Stimulated activated CD8-positive, alpha-beta memory T cell treated with anti-CD3 and anti-CD28 coated beads, Interleukin-4, amount 100 ng/mL, for 24 hours (primary cell): ENCODE measurements around the gene NOL4L.

ENCODE experiments used
- DNase-seq: peaks from one replicate; pipeline ENCODE4 v3.0.0-alpha.2; 2020; ENCODE audit warnings: low read depth

The NOL4L gene

GRCh38 chr20:32456869-32457478 is 128.2 kb downstream of the NOL4L start:
- peak; percentile 14 for DNase-seq

- no peak for DNase-seq
Observed at GRCh38 chr20:32455901-32456701, 129.0 kb downstream of the NOL4L start.

GRCh38 chr20:32455171-32455900 is 129.8 kb downstream of the NOL4L start:
- DNase-seq, result no peak

- no peak for DNase-seq
Observed at GRCh38 chr20:32454164-32455145, 130.7 kb downstream of the NOL4L start.

GRCh38 chr20:32453467-32454163 is 131.5 kb downstream of the NOL4L start:
- DNase-seq, result no peak

- DNase-seq, result no peak
Observed at GRCh38 chr20:32452776-32453466, 132.2 kb downstream of the NOL4L start.

GRCh38 chr20:32451682-32452461 is 133.3 kb downstream of the NOL4L start:
- no peak for DNase-seq

GRCh38 chr20:32451340-32451681 is 133.8 kb downstream of the NOL4L start:
- no peak for DNase-seq

GRCh38 chr20:32450484-32451061 is 134.6 kb downstream of the NOL4L start:
- no peak for DNase-seq

- no peak for DNase-seq
Observed at GRCh38 chr20:32449890-32450401, 135.2 kb downstream of the NOL4L start.

- no peak for DNase-seq
Observed at GRCh38 chr20:32449057-32449889, 135.9 kb downstream of the NOL4L start.

- DNase-seq, result no peak
Observed at GRCh38 chr20:32448306-32449056, 136.7 kb downstream of the NOL4L start.

GRCh38 chr20:32447136-32448027 is 137.8 kb downstream of the NOL4L start:
- DNase-seq, result no peak

GRCh38 chr20:32446301-32447100 is 138.6 kb downstream of the NOL4L start:
- no peak for DNase-seq

- no peak for DNase-seq
Observed at GRCh38 chr20:32445539-32446273, 139.4 kb downstream of the NOL4L start.
